Measurements from ENCODE around the gene MCOLN3.

- TF ChIP-seq CTCF (IDR thresholded peaks at IDR 0.05; ENCODE audit: insufficient read depth, low read depth, low read length), result no peak
- TF ChIP-seq EZH2 (IDR thresholded peaks at IDR 0.05; ENCODE audit: insufficient read depth, low read length), result no peak
Observed at GRCh38 chr1:85058786-85059185, 10.5 kb upstream of the MCOLN3 start.

Data from astrocyte (in vitro differentiated cells and primary cell).